ENCODE results near the gene PPP1R26. TPM values are rescaled to one million over a fixed set of nuclear protein-coding genes. Genes with fewer than 3 reads are reported as not detected.
"Not testable (repeated sequence)": the region's sequence is repeated elsewhere in the genome, so short reads cannot be mapped to it uniquely, and the experiment has no call there.

Gene PPP1R26
- total RNA-seq, 1 donor from 2014 or later, result 7.9 TPM

GRCh38 chr9:135533113-135533512, 53.5 kb downstream of the PPP1R26 start:
- H3K27me3 ChIP-seq, result no peaks in the 10 kb centered on the region

GRCh38 chr9:135533674-135534073, 54.1 kb downstream of the PPP1R26 start:
- TF ChIP-seq CTCF (IDR thresholded peaks at IDR 0.05) (no peak), POLR2A (IDR thresholded peaks at IDR 0.05) (no peak), POLR2AphosphoS5 (IDR thresholded peaks at IDR 0.05; ENCODE audit: insufficient read depth in 1 of 2, low read depth in 1 of 2) (no peak)
- no peak for DNase-seq (ENCODE audit: extremely low spot score in 2 of 2)
- H3K4me3 ChIP-seq, result no peak overlapping the region
- intact Hi-C loops (cut with DNase I), result no loop called here
- no peak overlapping the region for H3K27ac ChIP-seq
- no peaks in the 10 kb centered on the region for H3K36me3 ChIP-seq
- no peaks in the 10 kb centered on the region for H3K27me3 ChIP-seq
- no peaks in the 10 kb centered on the region for H3K4me1 ChIP-seq
- no peaks in the 10 kb centered on the region for H3K9me3 ChIP-seq

More at GRCh38 chr9:135533113-135533512, 53.5 kb downstream of the PPP1R26 start:
- H3K9me3 ChIP-seq, result no peaks in the 10 kb centered on the region
- H3K4me1 ChIP-seq, result no peaks in the 10 kb centered on the region
- TF ChIP-seq POLR2A (IDR thresholded peaks at IDR 0.05) (no peak), CTCF (IDR thresholded peaks at IDR 0.05) (no peak), POLR2AphosphoS5 (IDR thresholded peaks at IDR 0.05; ENCODE audit: insufficient read depth in 1 of 2, low read depth in 1 of 2) (no peak)
- no peak overlapping the region for H3K4me3 ChIP-seq
- no peak for DNase-seq (ENCODE audit: extremely low spot score in 2 of 2)
- H3K27ac ChIP-seq, result no peak overlapping the region
- no peaks in the 10 kb centered on the region for H3K36me3 ChIP-seq
- intact Hi-C loops (cut with DNase I), result no loop called here

GRCh38 chr9:135534192-135534711, 54.7 kb downstream of the PPP1R26 start:
- H3K9me3 ChIP-seq; H3K36me3 ChIP-seq; H3K4me1 ChIP-seq; H3K27ac ChIP-seq; H3K27me3 ChIP-seq; intact Hi-C loops (cut with DNase I); H3K4me3 ChIP-seq; DNase-seq (ENCODE audit: extremely low spot score in 2 of 2): not testable (repeated sequence)

GRCh38 chr9:135534826-135535225, 55.2 kb downstream of the PPP1R26 start:
- H3K27ac ChIP-seq; DNase-seq (ENCODE audit: extremely low spot score in 2 of 2); H3K9me3 ChIP-seq; H3K36me3 ChIP-seq; H3K4me1 ChIP-seq; H3K4me3 ChIP-seq; intact Hi-C loops (cut with DNase I); H3K27me3 ChIP-seq: not testable (repeated sequence)

- DNase-seq (ENCODE audit: extremely low spot score in 2 of 2); H3K27me3 ChIP-seq; H3K4me1 ChIP-seq; H3K27ac ChIP-seq; H3K36me3 ChIP-seq; H3K4me3 ChIP-seq; H3K9me3 ChIP-seq; intact Hi-C loops (cut with DNase I): not testable (repeated sequence)
Observed at GRCh38 chr9:135535631-135536030, 56.0 kb downstream of the PPP1R26 start.

GRCh38 chr9:135536216-135536615, 56.6 kb downstream of the PPP1R26 start:
- no peaks in the 10 kb centered on the region for H3K27me3 ChIP-seq
- TF ChIP-seq POLR2A (IDR thresholded peaks at IDR 0.05) (no peak), CTCF (IDR thresholded peaks at IDR 0.05) (no peak), POLR2AphosphoS5 (IDR thresholded peaks at IDR 0.05; ENCODE audit: insufficient read depth in 1 of 2, low read depth in 1 of 2) (no peak)
- H3K4me3 ChIP-seq, result no peak overlapping the region
- H3K4me1 ChIP-seq, result no peaks in the 10 kb centered on the region
- intact Hi-C loops (cut with DNase I), result no loop called here
- DNase-seq (ENCODE audit: extremely low spot score in 2 of 2), result no peak
- H3K36me3 ChIP-seq, result no peaks in the 10 kb centered on the region
- H3K27ac ChIP-seq, result no peak overlapping the region
- no peaks in the 10 kb centered on the region for H3K9me3 ChIP-seq

Other genes with a start within 250 kb of the PPP1R26 start
- gene MRPS2, start 20.9 kb downstream of the PPP1R26 start, total RNA-seq, result 50.1 TPM
- not detected for gene LCN1, start 41.7 kb downstream of the PPP1R26 start, total RNA-seq
- not detected for gene OBP2A, start 66.3 kb downstream of the PPP1R26 start, total RNA-seq
- not detected for gene PAEP, start 82.0 kb downstream of the PPP1R26 start, total RNA-seq
- not detected for gene GLT6D1, start 159.8 kb downstream of the PPP1R26 start, total RNA-seq
- gene LCN9, start 183.5 kb downstream of the PPP1R26 start, total RNA-seq, result not detected
- gene SOHLH1, start 219.7 kb downstream of the PPP1R26 start, total RNA-seq, result not detected
- gene KCNT1, start 222.4 kb downstream of the PPP1R26 start, total RNA-seq, result not detected